Chondrocyte (in vitro differentiated cells): Measurements from ENCODE around the gene GPBAR1. TPM values are rescaled to one million over a fixed set of nuclear protein-coding genes. Genes with fewer than 3 reads are reported as not detected.

Experiments
- DNase-seq: peaks from one replicate; pipeline ENCODE4 v3.0.0; 2021; ENCODE audit warnings: mixed read lengths, low spot score
- H3K27ac Mint-ChIP-seq: one replicate; pipeline ENCODE4 v1.8.0; 2021; ENCODE audit warnings: mild to moderate bottlenecking, moderate library complexity, mixed read lengths; ENCODE audit not compliant: unreplicated experiment
- H3K27me3 Mint-ChIP-seq: 2 replicates; pipeline ENCODE4 v1.8.0; 2021; ENCODE audit warnings: low read depth, mixed read lengths
- H3K36me3 Mint-ChIP-seq: 2 replicates; pipeline ENCODE4 v1.8.0; 2021; ENCODE audit warnings: low read depth, mixed read lengths
- H3K4me1 Mint-ChIP-seq: 2 replicates; pipeline ENCODE4 v1.8.0; 2021; ENCODE audit warnings: low read depth, mild to moderate bottlenecking, mixed read lengths
- H3K4me3 Mint-ChIP-seq: one replicate; pipeline ENCODE4 v1.8.0; 2021; ENCODE audit warnings: mild to moderate bottlenecking, moderate library complexity, mixed read lengths; ENCODE audit not compliant: unreplicated experiment
- H3K9me3 Mint-ChIP-seq: 2 replicates; pipeline ENCODE4 v1.8.0; 2021; ENCODE audit warnings: low read depth, mixed read lengths
- CTCF ChIP-seq: fragments of 200-600 bp; sonication (generic); IDR thresholded peaks from 2 replicates; pipeline ENCODE4 v1.5.0; 2021; ENCODE audit warnings: antibody characterized with exemption, mild to moderate bottlenecking, moderate library complexity
- total RNA-seq: library from RNA; stranded (reverse); gene quantifications from 3 replicates; pipeline ENCODE4 v1.2.1, GENCODE V29; 2021

The GPBAR1 gene
- total RNA-seq, 1 donor from 2014 or later: 0.10 TPM

- TF ChIP-seq CTCF: no peak
- H3K27ac Mint-ChIP-seq: peak overlapping the region; percentile 94
- peaks cover 31% of the 10 kb centered on the region for H3K4me1 Mint-ChIP-seq
- H3K36me3 Mint-ChIP-seq: peaks cover 14% of the 10 kb centered on the region
- no peaks in the 10 kb centered on the region for H3K27me3 Mint-ChIP-seq
- H3K4me3 Mint-ChIP-seq: no peak overlapping the region
- H3K9me3 Mint-ChIP-seq: no peaks in the 10 kb centered on the region
- peak; percentile 53 for DNase-seq
Measured at GRCh38 chr2:218259099-218259961, 1.5 kb upstream of the GPBAR1 start.

- no peak for DNase-seq
- no peak overlapping the region for H3K4me3 Mint-ChIP-seq
- H3K4me1 Mint-ChIP-seq: peaks cover 31% of the 10 kb centered on the region
- peak overlapping the region; percentile 27 for H3K27ac Mint-ChIP-seq
- H3K27me3 Mint-ChIP-seq: no peaks in the 10 kb centered on the region
- peaks cover 11% of the 10 kb centered on the region for H3K36me3 Mint-ChIP-seq
- TF ChIP-seq CTCF: no peak
- H3K9me3 Mint-ChIP-seq: no peaks in the 10 kb centered on the region
Measured at GRCh38 chr2:218260166-218260565, 649 bp upstream of the GPBAR1 start.

- no peak for TF ChIP-seq CTCF
- Mint-ChIP-seq H3K4me3 (no peak overlapping the region), H3K36me3 (peaks cover 7% of the 10 kb centered on the region), H3K27ac (peak overlapping the region; percentile 80), H3K27me3 (no peaks in the 10 kb centered on the region), H3K9me3 (no peaks in the 10 kb centered on the region), H3K4me1 (peaks cover 31% of the 10 kb centered on the region)
- DNase-seq: peak; percentile 53
Measured at GRCh38 chr2:218261423-218262236, 815 bp downstream of the GPBAR1 start.

- no peak for DNase-seq
- H3K9me3 Mint-ChIP-seq: no peaks in the 10 kb centered on the region
- H3K27me3 Mint-ChIP-seq: no peaks in the 10 kb centered on the region
- TF ChIP-seq CTCF: no peak
- peaks cover 10% of the 10 kb centered on the region for H3K36me3 Mint-ChIP-seq
- H3K27ac Mint-ChIP-seq: no peak overlapping the region
- H3K4me3 Mint-ChIP-seq: no peak overlapping the region
- H3K4me1 Mint-ChIP-seq: peaks cover 31% of the 10 kb centered on the region
Measured at GRCh38 chr2:218262237-218262600, 1.4 kb downstream of the GPBAR1 start.
